Retina (tissue), 1 donor: Measurements from ENCODE around the gene ZNF804A.
A peak's percentile ranks its signal among the peaks of the same experiment; 100 is the strongest.
"Not testable (repeated sequence)": the region's sequence is repeated elsewhere in the genome, so short reads cannot be mapped to it uniquely, and the experiment has no call there.

Experiments
- DNase-seq: peaks from one replicate; pipeline ENCODE4 v3.0.0-alpha.2; 2016

The ZNF804A gene

DNA sequence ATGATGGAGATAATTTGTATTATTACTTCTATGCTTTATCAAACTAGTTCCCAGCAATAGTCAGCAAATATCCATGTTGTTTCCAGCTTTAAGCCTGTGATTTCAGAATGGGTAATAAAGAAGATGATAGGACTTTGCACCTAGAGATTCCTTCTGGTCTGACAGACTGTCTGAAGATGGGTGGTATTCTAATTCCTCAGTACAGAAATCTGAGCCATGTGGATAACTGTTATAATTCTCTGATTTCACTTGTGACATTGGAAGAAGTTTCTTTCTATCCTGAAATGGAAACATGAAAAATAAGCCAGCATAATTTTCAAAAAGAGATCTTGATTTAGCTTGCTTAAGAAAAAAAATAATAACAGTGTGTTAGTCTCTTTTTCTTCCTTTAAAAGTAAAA, 130.1 kb downstream of the ZNF804A start:
- no peak for DNase-seq

DNA sequence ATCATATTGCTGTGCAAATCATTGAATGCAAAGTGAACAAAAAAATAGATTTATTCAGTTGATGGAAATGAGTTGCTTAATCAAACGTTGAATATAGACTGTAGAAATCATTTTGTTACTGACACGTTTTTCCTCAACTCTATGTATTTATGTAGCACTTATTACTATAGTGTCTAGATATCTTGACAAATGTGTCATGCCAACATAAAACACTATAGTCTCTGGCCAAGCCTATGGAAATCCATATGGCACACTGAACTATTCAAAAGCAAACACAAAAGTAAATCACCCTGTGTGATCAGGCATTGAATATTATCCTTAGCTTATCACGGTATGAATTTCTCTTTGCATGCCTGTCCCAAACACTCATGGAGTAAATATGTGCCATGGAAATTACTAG, 131.3 kb downstream of the ZNF804A start:
- DNase-seq = no peak

DNA sequence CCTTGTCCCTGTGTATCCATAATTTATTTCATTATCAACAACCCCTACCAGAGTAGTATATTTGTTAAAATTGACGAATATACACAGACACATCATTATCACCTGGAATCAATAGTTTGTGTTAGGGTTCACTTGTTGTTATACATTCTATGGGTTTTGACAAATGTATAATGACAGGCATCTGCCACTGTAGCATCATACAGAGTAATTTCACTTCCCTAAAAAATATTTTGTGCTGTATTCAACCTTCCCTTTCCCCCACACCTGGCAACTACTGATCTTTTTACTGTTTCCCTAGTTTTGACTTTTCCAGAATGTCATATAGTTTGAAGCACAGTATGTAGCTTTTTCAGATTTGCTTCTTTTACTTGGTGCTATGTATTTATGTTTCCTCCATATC, 132.0 kb downstream of the ZNF804A start:
- no peak for DNase-seq

DNA sequence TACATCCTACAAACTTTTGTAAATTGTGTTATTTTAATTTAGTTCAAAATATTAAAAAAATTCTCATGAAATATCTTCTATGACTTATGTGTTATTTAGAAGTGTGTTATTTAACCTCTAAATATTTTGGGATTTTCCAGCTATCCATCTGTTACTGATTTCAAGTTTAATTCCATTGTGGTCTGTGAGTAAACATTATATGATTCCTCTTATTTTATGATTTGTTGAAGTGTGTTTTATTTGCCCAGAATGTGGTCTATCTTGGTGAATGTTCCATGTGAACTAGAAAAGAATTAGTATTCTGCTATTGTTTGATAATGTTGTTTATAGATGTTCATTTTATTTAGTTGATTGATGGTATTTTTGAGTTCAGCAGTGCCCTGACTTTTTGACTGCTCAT, 136.0 kb downstream of the ZNF804A start:
- no peak for DNase-seq

DNA sequence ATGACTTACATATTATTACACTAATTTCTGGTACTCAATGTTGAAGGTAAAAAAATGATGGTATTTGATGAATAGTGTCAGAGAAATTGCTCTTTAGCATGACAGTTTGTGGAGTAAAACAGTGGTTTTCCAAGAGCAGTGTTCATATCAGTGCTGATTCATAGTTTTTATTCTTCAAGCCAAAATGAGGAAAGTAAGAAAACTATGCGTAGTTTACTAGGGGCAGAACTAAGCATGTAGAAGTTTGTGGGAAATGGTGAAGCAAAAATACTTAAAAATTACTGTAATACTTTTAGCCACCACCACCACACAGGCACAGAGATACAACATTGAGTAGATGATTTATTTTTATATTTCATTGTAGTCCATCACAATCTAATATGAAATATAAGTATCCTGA, 137.3 kb downstream of the ZNF804A start:
- no peak for DNase-seq

DNA sequence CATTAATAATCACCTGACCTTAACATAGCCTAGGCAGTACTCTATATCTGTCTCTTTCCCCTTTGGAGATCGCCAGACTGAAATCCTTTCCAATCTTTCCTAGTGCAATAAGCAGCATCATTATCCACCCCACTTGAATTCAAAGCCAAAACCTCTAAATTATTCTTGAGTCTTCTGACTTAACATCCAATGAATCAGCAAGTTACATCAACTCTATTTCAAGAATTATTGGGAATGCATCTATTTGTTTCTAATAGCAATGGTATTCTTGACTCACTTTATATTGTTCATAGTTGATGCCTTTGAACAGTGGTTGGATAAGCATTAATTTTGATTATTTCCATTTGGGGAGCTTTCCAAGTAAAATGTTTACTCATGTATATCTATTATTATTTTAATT, 144.8 kb downstream of the ZNF804A start:
- DNase-seq = no peak

DNA sequence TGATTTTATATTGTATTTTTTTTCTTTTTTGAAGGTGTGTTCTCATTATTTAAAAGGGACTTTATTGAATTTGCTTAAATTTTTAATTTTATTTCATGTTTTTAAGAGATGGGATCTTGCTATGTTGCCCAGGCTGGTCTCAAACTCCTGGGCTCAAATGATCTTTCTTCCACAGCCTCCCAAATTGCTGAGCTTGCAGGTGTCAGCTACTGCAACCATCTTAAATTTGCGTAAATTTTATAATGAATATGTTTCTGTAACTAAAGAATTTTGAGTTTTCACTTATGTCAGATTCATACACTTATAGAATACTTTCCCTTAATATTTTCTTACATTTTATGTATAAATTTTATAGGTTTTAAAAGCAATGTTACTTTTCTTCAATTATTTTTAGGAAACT, 157.8 kb downstream of the ZNF804A start:
- DNase-seq = no peak

DNA sequence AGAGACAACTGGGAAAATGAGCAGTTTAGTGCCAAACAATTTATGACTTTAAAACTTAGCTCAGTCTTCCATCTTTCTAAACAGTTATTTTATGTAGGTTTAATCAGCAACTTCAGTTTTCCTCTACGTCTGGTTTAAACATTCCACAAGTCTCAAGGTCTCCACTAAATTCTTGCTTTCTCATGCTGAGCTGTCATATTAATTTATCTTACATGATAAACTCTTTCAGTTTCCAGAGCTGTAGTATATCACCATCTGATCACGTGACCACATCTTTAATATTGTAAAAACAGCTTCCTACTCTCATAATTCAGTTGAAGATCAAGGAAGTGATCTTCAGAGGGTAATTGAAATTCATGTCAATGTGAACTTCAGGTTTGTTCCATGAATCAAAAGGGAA, 158.6 kb downstream of the ZNF804A start:
- DNase-seq = no peak

- not testable (repeated sequence) for DNase-seq
Measured at GRCh38 chr2:184759557-184760255, 161.4 kb downstream of the ZNF804A start.

- DNase-seq = no peak
Measured at GRCh38 chr2:184760931-184761330, 162.6 kb downstream of the ZNF804A start.

DNA sequence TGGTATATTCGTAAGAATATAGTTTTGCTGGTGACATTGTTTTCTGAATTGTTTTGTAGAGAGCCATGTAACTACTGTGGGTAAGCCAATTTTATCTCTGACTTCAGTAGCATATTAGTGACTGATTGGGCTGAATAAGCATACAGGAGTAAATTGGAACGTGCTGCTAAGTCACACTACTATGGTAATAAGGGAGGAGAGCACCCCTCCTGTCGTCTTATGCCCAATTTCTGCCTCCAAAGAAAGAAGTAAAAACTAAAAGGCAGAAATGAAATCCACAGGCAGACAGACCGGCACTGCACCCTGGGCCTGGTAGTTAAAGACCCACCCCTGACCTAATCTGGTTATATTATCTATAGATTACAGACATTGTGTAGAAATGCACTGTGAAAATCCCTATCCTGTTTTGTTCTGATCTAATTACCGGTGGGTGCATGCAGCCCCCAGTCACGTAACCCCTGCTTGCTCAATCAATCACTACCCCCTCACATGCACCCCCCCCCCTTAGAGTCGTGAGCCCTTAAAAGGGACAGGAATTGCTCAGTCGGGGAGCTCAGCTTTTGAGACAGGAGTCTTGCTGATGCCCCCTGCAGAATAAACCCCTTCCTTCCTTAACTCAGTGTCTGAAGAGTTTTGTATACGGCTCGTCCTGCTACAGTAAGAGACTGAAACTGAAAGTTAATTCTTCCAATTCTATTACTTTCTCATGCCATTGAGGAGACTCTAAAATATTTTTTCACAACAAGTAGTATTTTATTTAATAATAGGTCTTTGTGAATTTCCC, 167.0 kb downstream of the ZNF804A start:
- DNase-seq = no peak

GRCh38 chr2:184767059-184767458, 168.7 kb downstream of the ZNF804A start:
- no peak for DNase-seq

- DNase-seq = no peak
Measured at GRCh38 chr2:184769023-184769422, 170.7 kb downstream of the ZNF804A start.

DNA sequence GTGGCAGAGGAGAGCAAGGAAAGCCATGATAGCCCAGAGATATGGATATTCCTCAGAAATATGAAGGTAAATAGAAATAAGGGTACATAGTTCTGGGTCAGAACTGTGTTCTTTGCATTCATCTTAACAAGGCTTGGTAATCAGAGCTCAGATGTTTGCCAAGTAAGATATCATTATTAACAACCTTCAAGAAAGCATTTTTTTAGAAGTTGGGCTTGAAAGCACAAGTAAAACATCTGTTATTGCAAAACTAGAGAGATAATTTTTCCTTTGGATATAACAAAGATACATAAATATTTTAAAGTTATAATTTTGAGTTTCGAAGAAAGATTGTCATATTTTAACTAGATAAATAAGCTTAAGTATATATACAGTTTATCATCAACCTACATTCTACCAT, 171.4 kb downstream of the ZNF804A start:
- DNase-seq = no peak

DNA sequence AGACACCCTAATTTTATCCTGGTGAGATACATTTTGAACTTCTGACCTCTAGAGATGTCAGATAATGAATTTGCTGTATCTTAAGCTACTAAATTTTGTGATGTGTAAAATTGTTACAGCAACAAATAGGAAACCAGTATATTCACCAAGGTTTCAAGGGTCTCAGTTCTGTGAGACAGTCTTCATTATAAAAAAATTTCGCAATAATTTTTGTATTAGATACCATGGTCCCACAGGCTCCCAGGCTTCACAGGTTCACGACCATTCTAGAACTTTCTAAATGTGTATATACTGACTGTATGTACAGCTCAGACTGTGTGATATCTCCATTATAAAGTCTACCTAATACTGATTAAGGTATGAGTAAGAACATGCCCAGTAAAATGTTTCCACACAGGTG, 181.4 kb downstream of the ZNF804A start:
- no peak for DNase-seq

DNA sequence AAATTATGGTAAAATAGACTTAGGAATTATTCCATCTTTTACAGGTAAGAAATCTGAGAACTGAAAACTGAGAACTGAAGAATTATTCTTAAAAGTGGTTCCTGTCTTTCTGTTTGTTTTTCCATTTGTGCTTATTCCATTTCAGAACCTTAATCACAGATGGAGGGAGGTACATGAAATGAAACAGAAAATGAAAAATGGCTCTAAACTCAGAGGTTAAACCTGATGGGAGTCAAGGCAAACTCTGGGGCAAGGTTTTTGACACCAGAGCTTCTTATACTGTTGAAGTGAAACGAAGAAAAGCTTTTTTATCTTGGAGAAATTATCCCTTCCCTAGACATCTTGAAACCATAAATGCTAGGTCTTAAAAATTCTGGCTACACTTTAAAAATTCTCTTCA, 182.1 kb downstream of the ZNF804A start:
- no peak for DNase-seq

- DNase-seq = no peak
Measured at GRCh38 chr2:184780944-184781343, 182.6 kb downstream of the ZNF804A start.

DNA sequence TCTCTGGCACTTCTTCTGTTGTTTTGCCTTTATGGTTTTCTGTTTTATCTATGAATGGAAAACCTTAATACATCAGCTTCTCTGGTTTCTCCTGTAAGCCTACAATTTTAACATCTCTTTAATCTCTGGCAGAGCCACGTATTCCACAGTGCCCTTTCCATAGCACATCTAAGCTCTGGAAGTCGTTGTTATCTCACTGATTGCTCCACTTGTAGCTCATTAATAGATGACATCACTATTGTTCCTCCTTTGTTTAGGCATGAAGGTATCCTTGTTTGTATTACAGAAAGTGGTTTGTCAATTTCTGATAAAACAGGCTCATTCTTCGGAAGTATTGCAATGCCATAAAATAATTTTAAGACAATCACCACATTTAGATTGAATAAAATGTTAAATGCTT, 185.2 kb downstream of the ZNF804A start:
- DNase-seq = no peak

- no peak for DNase-seq
Measured at GRCh38 chr2:184793176-184793575, 194.8 kb downstream of the ZNF804A start.

- no peak for DNase-seq
Measured at GRCh38 chr2:184799379-184799778, 201.1 kb downstream of the ZNF804A start.

GRCh38 chr2:184814421-184814820, 216.1 kb downstream of the ZNF804A start:
- DNase-seq = no peak

- peak; percentile 10 for DNase-seq
Measured at GRCh38 chr2:184815824-184816223, 217.5 kb downstream of the ZNF804A start.

GRCh38 chr2:184824597-184824996, 226.3 kb downstream of the ZNF804A start:
- no peak for DNase-seq

GRCh38 chr2:184830531-184830930, 232.2 kb downstream of the ZNF804A start:
- DNase-seq = no peak
